A549 (cell line): ENCODE measurements around the gene PRKAG3. TPM values are rescaled to one million over a fixed set of nuclear protein-coding genes. Genes with fewer than 3 reads are reported as not detected.

Experiments
- ATAC-seq, 2 experiments: fragments of 200-7000 bp in 1 of 2; fragments of >200 bp in 1 of 2; cut with Nextera tagmentation in 1 of 2; cut with Tn5 transposase in 1 of 2; 3 replicates each; pipeline versions ENCODE4 v1.8.0 to v1.9.1; 2018 to 2020; ENCODE audit warnings: mild to moderate bottlenecking in 1 of 2, moderate library complexity in 1 of 2
- CTCF ChIA-PET: fragments of 300-600 bp; sonication (Branson Sonifier 250); formaldehyde crosslinking; extraction: SDS; loops from one replicate; lab custom pipeline; 2021; ENCODE audit warnings: antibody characterized with exemption, inconsistent platforms; lab: Yijun Ruan, JAX
- POLR2A ChIA-PET: fragments of 350-600 bp; formaldehyde crosslinking; extraction: SDS; loops from one replicate; lab custom pipeline; 2021; ENCODE audit warnings: antibody characterized with exemption, inconsistent platforms; lab: Yijun Ruan, JAX
- DNase-seq, 2 experiments: peaks; one replicate each; pipeline versions ENCODE4 v3.0.0 to v3.0.0-alpha.2; 2011 to 2016; ENCODE audit warnings: low read depth in 1 of 2, low spot score in 1 of 2
- FAIRE-seq: peaks from 2 replicates; lab custom pipeline; 2011; peaks lifted over from hg19 to GRCh38; lab: Jason Lieb, UNC
- H3K27ac ChIP-seq, 2 experiments: fragments of >200 bp; sonication (Bioruptor Twin); formaldehyde crosslinking; 3 replicates each; pipeline ENCODE4 v1.5.1; 2016 to 2017
- H3K4me1 ChIP-seq: fragments of >200 bp; sonication (Bioruptor Twin); formaldehyde crosslinking; 3 replicates; pipeline ENCODE4 v1.6.1; 2016
- H3K4me2 ChIP-seq: fragments of >200 bp; sonication (Bioruptor Twin); formaldehyde crosslinking; 3 replicates; pipeline ENCODE4 v1.6.1; 2016
- H3K4me3 ChIP-seq: fragments of >200 bp; sonication (Bioruptor Twin); formaldehyde crosslinking; 3 replicates; pipeline ENCODE4 v1.5.1; 2016
- H3K9me3 ChIP-seq: fragments of >200 bp; sonication (Bioruptor Twin); formaldehyde crosslinking; 3 replicates; pipeline ENCODE4 v1.6.1; 2016
- ATOH8 ChIP-seq: fragments of 250-450 bp; sonication (Bioruptor Pico); IDR thresholded peaks from 2 replicates; pipeline ENCODE4 v1.5.0; 2020; ENCODE audit warnings: low read depth, mild to moderate bottlenecking, moderate library complexity
- CBX8 ChIP-seq: fragments of 200-600 bp; sonication (generic); IDR thresholded peaks from 2 replicates; pipeline ENCODE4 v1.6.1; 2016
- E2F6 ChIP-seq: IDR thresholded peaks from 2 replicates; pipeline ENCODE4 v1.6.1; 2012; ENCODE audit warnings: low read depth, borderline replicate concordance
- EHF ChIP-seq: fragments of 250-450 bp; sonication (Bioruptor Pico); IDR thresholded peaks from 2 replicates; pipeline ENCODE4 v1.5.0; 2020; ENCODE audit warnings: mild to moderate bottlenecking
- FOSL2 ChIP-seq, 2 experiments: fragments of 450-650 bp in 1 of 2; fragments of >200 bp in 1 of 2; sonication (Bioruptor Twin) in 1 of 2; formaldehyde crosslinking; IDR thresholded peaks; 2 replicates each; pipeline versions ENCODE4 v1.5.0 to v1.6.1; 2016 to 2020; ENCODE audit warnings: mild to moderate bottlenecking in 1 of 2, moderate library complexity in 1 of 2
- FOXS1 ChIP-seq: fragments of 250-450 bp; sonication (Bioruptor Pico); IDR thresholded peaks from 2 replicates; pipeline ENCODE4 v1.5.0; 2020; ENCODE audit warnings: mild to moderate bottlenecking, moderate library complexity
- HDAC2 ChIP-seq: fragments of 200-600 bp; sonication (generic); IDR thresholded peaks from 2 replicates; pipeline ENCODE4 v1.6.1; 2016
- HOXB13 ChIP-seq: fragments of 250-450 bp; sonication (Bioruptor Pico); IDR thresholded peaks from 2 replicates; pipeline ENCODE4 v1.5.0; 2020; ENCODE audit warnings: low read depth, mild to moderate bottlenecking, moderate library complexity
- HOXB5 ChIP-seq: fragments of 250-450 bp; sonication (Bioruptor Pico); IDR thresholded peaks from 2 replicates; pipeline ENCODE4 v1.5.0; 2020; ENCODE audit warnings: mild to moderate bottlenecking, moderate library complexity
- JUN ChIP-seq, 2 experiments: fragments of >200 bp; sonication (Bioruptor Twin); formaldehyde crosslinking; IDR thresholded peaks; 2 replicates in 1 of 2; 3 replicates in 1 of 2; pipeline ENCODE4 v1.6.1; 2016 to 2017
- JUNB ChIP-seq: fragments of >200 bp; sonication (Bioruptor Twin); formaldehyde crosslinking; IDR thresholded peaks from 2 replicates; pipeline ENCODE4 v1.6.1; 2016
- KDM1A ChIP-seq: fragments of 200-600 bp; sonication (generic); IDR thresholded peaks from 2 replicates; pipeline ENCODE4 v1.6.1; 2016; ENCODE audit warnings: low read depth, mild to moderate bottlenecking
- KDM5A ChIP-seq: fragments of 200-600 bp; sonication (generic); IDR thresholded peaks from 2 replicates; pipeline ENCODE4 v1.6.1; 2016; ENCODE audit warnings: antibody characterized with exemption, mild to moderate bottlenecking
- MAZ ChIP-seq: fragments of 150-350 bp; IDR thresholded peaks from 2 replicates; pipeline ENCODE4 v1.6.1; 2014; ENCODE audit warnings: antibody characterized with exemption, low read depth, low read length, borderline replicate concordance
- MYC ChIP-seq: IDR thresholded peaks from 2 replicates; pipeline ENCODE4 v1.6.1; 2012; ENCODE audit warnings: mild to moderate bottlenecking, inconsistent platforms, low read length, improper control_type of control experiment, borderline replicate concordance
- NFE2L2 ChIP-seq: fragments of 150-350 bp; conservative IDR thresholded peaks from 2 replicates; pipeline ENCODE4 v1.6.1; 2014; ENCODE audit warnings: low read length
- NR3C1 ChIP-seq: fragments of >200 bp; sonication (Bioruptor Twin); formaldehyde crosslinking; IDR thresholded peaks from 3 replicates; pipeline ENCODE4 v1.6.1; 2017
- POLR2A ChIP-seq: IDR thresholded peaks from 2 replicates; pipeline ENCODE4 v1.6.1; 2012; ENCODE audit warnings: mild to moderate bottlenecking, low read length
- RAD21 ChIP-seq, 2 experiments: fragments of >200 bp in 1 of 2; sonication (Bioruptor Twin) in 1 of 2; formaldehyde crosslinking in 1 of 2; IDR thresholded peaks in 1 of 2; conservative IDR thresholded peaks in 1 of 2; 2 replicates in 1 of 2; 3 replicates in 1 of 2; pipeline ENCODE4 v1.6.1; 2012 to 2018; ENCODE audit warnings: inconsistent platforms in 1 of 2
- RARB ChIP-seq: fragments of 250-450 bp; sonication (Bioruptor Pico); IDR thresholded peaks from 2 replicates; pipeline ENCODE4 v1.8.0; 2021; ENCODE audit warnings: mild to moderate bottlenecking, moderate library complexity
- RCOR1 ChIP-seq: fragments of 150-350 bp; IDR thresholded peaks from 2 replicates; pipeline ENCODE4 v1.6.1; 2014; ENCODE audit warnings: antibody characterized with exemption, low read length, low read depth
- RFX5 ChIP-seq: fragments of 450-650 bp; IDR thresholded peaks from 2 replicates; pipeline ENCODE4 v1.7.1; 2014; ENCODE audit warnings: antibody characterized with exemption, mild to moderate bottlenecking, moderate library complexity
- RNF2 ChIP-seq: fragments of 200-600 bp; sonication (generic); IDR thresholded peaks from 2 replicates; pipeline ENCODE4 v1.6.1; 2016; ENCODE audit warnings: low read depth, mild to moderate bottlenecking, antibody characterized with exemption, moderate library complexity, borderline replicate concordance
- SMC3 ChIP-seq: fragments of >200 bp; sonication (Bioruptor Twin); formaldehyde crosslinking; IDR thresholded peaks from 3 replicates; pipeline ENCODE4 v1.6.1; 2018; ENCODE audit warnings: inconsistent platforms
- TFCP2L1 ChIP-seq: fragments of 250-450 bp; sonication (Bioruptor Pico); IDR thresholded peaks from 2 replicates; pipeline ENCODE4 v1.5.0; 2021; ENCODE audit warnings: mild to moderate bottlenecking
- ZFP36 ChIP-seq: fragments of 450-650 bp; IDR thresholded peaks from 2 replicates; pipeline ENCODE4 v1.6.1; 2014; ENCODE audit warnings: borderline replicate concordance; ENCODE audit not compliant: partially characterized antibody
- ZNF302 ChIP-seq: fragments of 250-450 bp; sonication (Bioruptor Pico); IDR thresholded peaks from 2 replicates; pipeline ENCODE4 v1.9.0; 2021; ENCODE audit warnings: inconsistent platforms, mild to moderate bottlenecking, moderate library complexity
- WGBS: methylation state at CpG from one replicate; pipeline ENCODE4 v1.1.6; 2017; ENCODE audit errors: missing lambda C conversion rate; 5-methylcytosine and 5-hydroxymethylcytosine counted together
- polyA plus RNA-seq, 4 experiments: library from polyadenylated mRNA; depleted of rRNA in 3 of 4; stranded (reverse); fragments of >200 nt; fragmentation: RNase III in 1 of 4; extraction: RNeasy Plus Mini Kit Qiagen cat#74134 plus additional on column Dnase treatment in 1 of 4; gene quantifications; 2 replicates in 3 of 4; 3 replicates in 1 of 4; pipeline ENCODE4 v1.2.3, GENCODE V29; 2011 to 2017
- TF ChIP-seq, protein P1 (sequence below): fragments of >200 bp; sonication (Bioruptor Twin); formaldehyde crosslinking; IDR thresholded peaks from 2 replicates; pipeline ENCODE4 v1.6.1; 2016
- TF ChIP-seq, protein P2 (sequence below): fragments of 150-350 bp; IDR thresholded peaks from 2 replicates; pipeline ENCODE4 v1.6.1; 2014; ENCODE audit warnings: low read depth, mild to moderate bottlenecking, low read length

PRKAG3 gene
- polyA plus RNA-seq, 2 of the 4 experiments (the other 2 are of a cell fraction), result not detected

DNA sequence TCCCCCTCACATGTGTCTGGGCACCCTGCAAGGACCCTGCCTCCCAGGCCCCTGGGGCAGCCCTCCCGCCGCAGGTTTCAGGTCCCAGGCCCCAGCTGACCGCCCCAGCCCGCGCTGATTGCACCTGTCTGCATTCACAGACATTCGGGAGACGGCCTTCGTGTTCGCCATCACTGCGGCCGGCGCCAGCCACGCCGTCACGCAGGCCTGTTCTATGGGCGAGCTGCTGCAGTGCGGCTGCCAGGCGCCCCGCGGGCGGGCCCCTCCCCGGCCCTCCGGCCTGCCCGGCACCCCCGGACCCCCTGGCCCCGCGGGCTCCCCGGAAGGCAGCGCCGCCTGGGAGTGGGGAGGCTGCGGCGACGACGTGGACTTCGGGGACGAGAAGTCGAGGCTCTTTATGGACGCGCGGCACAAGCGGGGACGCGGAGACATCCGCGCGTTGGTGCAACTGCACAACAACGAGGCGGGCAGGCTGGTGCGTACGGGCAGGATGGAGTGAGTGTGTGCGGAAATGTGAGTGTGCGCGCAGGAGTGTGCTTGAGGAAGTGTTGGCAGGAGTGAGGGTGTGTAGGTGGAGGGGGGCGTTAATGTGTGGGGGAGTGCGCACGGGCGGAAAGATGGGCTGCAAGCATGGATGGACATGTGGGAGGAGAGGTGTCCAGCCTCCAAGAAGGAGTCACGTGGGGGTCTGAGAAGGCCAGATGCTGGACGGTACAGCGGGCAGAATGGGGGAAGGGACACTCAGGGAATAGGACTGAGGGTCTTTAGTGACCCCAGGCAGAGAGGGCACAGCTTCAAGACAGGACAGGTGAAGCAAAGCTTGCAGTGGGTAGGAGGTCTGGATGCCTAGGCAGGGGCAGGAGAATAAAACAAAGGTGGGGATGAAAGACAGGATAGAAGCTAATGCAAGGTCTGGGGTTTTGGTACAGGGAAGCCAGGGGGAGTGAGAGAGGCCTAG, 40.0 kb upstream of the PRKAG3 start:
- no peak overlapping the region for H3K27ac ChIP-seq
- TF ChIP-seq CBX8 (no peak), TFCP2L1 (no peak), FOXS1 (CRISPR knock-in tag) (no peak), HOXB13 (CRISPR knock-in tag) (no peak), MYC (no peak), RCOR1 (no peak), ZNF302 (CRISPR knock-in tag) (no peak), E2F6 (no peak), SMC3 (no peak), RNF2 (no peak), NFE2L2 (no peak), KDM1A (no peak), RARB (CRISPR knock-in tag) (no peak), HOXB5 (CRISPR knock-in tag) (no peak), ZFP36 (no peak), JUNB (no peak)
- TF ChIP-seq, protein P1, sequence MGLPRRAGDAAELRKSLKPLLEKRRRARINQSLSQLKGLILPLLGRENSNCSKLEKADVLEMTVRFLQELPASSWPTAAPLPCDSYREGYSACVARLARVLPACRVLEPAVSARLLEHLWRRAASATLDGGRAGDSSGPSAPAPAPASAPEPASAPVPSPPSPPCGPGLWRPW, result no peak
- 61% methylated on average over 36 of the region's 60 CpGs for WGBS
- peaks cover 8% of the 10 kb centered on the region; the same call in 1 of the 3 replicates for H3K4me1 ChIP-seq
- DNase-seq (no peak), ATAC-seq (no peak), FAIRE-seq (no peak)
- H3K4me2 ChIP-seq, result no peak overlapping the region
- H3K4me3 ChIP-seq, result no peak overlapping the region
- CTCF ChIA-PET, result interaction anchor here (1.3 to 23.0 kb wide), 3 partner anchors 10 to 23 kb away, joined by 3 to 665 read pairs (median 18); no protein-coding TSS in a partner anchor
- no peaks in the 10 kb centered on the region for H3K9me3 ChIP-seq
- POLR2A ChIA-PET, result no interaction called here

GRCh38 chr2:218870984-218871344, 39.4 kb upstream of the PRKAG3 start:
- WGBS, result 35% methylated on average over 7 of the region's 18 CpGs
- ATAC-seq, result no peak
- ChIA-PET CTCF (interaction anchor here (1.2 to 23.0 kb wide), 4 partner anchors 18 to 37 kb away, joined by 3 to 665 read pairs (median 11); no protein-coding TSS in a partner anchor), POLR2A (no interaction called here)
- FAIRE-seq, result no peak
- no peak overlapping the region for H3K27ac ChIP-seq
- TF ChIP-seq EHF (CRISPR knock-in tag) (no peak), RFX5 (no peak), RARB (CRISPR knock-in tag) (no peak), SMC3 (no peak), KDM5A (no peak), HDAC2 (no peak), NR3C1 (no peak), FOXS1 (CRISPR knock-in tag) (no peak), E2F6 (no peak), POLR2A (no peak), ATOH8 (no peak), MAZ (no peak), JUN (IDR thresholded peaks at IDR 0.05) (no peak), RAD21 (conservative IDR thresholded peaks at IDR 0.05 in 1 of 2, IDR thresholded peaks at IDR 0.05 in 1 of 2) (no peak), FOSL2 (IDR thresholded peaks at IDR 0.05) (no peak), FOSL2 (CRISPR knock-in tag; IDR thresholded peaks at IDR 0.05) (no peak), HOXB5 (CRISPR knock-in tag) (no peak), ZFP36 (no peak)
- TF ChIP-seq, protein P2, sequence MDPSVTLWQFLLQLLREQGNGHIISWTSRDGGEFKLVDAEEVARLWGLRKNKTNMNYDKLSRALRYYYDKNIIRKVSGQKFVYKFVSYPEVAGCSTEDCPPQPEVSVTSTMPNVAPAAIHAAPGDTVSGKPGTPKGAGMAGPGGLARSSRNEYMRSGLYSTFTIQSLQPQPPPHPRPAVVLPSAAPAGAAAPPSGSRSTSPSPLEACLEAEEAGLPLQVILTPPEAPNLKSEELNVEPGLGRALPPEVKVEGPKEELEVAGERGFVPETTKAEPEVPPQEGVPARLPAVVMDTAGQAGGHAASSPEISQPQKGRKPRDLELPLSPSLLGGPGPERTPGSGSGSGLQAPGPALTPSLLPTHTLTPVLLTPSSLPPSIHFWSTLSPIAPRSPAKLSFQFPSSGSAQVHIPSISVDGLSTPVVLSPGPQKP, result no peak
- no peak for DNase-seq
- H3K4me2 ChIP-seq, result no peak overlapping the region
- H3K4me3 ChIP-seq, result no peak overlapping the region
- peaks cover 8% of the 10 kb centered on the region; the same call in 1 of the 3 replicates for H3K4me1 ChIP-seq
- no peaks in the 10 kb centered on the region for H3K9me3 ChIP-seq
